GM19238 (cell line): ENCODE data around the gene RAB11FIP3.

ENCODE experiments used
- DNase-seq: peaks from one replicate; pipeline ENCODE4 v3.0.0; 2011; ENCODE audit warnings: low spot score; ENCODE audit not compliant: insufficient read length

Gene RAB11FIP3

DNA sequence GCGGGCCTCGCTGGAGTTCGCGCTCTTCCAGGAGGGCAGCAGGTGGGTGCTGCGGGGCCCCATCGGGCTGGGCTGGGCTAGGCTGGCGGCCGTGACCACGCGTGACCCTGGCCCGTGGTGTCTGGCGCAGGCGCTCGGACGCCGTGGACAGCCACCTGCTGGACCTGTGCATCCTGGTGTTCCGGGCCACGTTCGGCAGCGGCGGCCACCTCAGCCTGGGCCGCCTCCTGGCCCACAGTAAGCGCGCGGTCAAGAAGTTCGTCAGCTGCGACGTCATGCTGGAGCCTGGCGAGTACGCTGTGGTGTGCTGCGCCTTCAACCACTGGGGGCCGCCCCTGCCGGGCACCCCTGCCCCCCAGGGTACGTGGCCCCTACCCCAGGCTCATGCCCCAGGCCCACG, 126.7 kb downstream of the RAB11FIP3 start:
- no peak for DNase-seq

DNA sequence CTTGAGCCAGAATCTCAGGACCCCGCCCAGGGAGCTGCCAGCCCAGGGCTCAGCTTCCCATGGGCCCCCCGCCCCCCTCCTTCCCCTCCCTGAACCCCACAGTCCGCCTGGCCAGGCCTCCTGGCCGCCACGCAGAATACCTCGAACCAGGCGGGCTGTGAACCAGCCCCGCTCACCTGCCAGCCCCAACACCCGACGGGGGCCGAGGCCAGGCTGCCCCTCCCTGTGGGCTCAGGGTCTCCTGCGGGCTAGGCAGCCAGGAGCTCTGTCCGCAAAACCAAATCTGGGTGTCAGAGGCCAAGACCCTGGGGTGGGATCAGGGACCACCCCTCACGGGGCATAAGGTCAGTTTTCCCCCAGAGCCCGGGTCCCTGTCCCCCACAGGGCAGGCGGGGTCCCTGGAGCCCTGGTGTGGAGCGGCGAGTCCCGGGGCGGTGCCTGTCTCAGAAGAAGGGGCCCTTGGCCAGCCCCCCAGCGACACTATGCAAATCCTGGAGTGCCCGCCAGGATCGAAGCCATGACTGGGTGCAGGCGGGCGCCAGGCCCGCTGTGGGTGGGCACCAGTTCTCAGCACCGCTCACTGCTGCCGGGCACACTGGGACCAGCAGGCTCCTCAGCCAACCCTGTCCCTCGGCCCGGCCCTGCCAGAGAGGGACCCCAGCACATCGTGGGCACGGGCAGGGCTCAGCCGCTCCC, 128.3 kb downstream of the RAB11FIP3 start:
- DNase-seq, result no peak

DNA sequence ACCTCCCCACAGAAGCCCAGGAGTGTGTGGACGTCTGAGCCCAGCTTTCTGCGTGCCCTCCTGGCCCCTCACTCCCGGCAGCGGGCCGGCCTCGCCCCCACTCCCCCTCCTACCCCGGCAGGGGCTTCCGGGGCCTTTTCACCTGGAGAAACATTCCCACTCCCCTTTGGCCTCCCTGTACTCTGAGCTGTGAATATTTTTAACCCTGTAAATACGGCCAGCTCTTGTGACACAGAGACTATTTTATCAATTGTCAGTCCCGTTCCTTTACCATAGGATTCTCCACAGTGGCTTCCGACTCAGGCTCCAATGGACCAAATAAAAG, 128.8 kb downstream of the RAB11FIP3 start:
- no peak for DNase-seq

DNA sequence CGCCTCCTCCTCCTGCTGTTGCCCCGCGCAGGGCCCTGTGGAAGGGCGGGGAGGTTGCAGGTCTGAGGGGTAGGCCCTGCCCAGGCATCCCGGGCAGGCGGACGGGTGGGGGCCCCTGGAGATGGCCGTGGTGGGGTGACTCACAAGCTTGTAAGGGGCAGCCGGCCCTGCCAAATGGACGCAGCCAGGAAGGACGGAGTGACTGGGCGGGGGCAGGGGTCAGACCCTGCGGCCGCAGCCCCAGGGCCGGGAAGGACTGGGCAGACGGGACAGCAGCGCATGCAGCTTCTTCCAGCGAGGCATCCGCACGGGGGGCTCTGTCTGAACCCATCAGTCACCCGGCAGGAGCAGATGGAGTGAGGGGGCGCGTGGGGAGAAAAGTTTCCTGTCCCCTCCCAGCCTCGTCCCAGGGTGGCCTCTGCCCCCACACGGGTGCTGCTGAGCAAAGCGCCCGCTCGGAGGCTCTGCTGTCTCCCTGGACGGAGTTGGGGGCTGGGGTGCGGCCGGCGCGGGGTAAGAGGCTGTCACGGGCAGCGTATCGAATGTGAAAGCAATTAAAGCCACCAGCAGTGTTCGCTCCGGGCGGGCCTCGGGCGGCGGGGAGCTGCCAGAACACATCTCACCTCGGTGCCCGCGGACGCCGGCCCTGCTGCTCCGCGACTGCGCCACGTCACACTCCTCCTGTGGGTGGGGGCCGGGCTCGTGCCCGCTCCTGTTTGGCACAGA, 129.4 kb downstream of the RAB11FIP3 start:
- no peak for DNase-seq

DNA sequence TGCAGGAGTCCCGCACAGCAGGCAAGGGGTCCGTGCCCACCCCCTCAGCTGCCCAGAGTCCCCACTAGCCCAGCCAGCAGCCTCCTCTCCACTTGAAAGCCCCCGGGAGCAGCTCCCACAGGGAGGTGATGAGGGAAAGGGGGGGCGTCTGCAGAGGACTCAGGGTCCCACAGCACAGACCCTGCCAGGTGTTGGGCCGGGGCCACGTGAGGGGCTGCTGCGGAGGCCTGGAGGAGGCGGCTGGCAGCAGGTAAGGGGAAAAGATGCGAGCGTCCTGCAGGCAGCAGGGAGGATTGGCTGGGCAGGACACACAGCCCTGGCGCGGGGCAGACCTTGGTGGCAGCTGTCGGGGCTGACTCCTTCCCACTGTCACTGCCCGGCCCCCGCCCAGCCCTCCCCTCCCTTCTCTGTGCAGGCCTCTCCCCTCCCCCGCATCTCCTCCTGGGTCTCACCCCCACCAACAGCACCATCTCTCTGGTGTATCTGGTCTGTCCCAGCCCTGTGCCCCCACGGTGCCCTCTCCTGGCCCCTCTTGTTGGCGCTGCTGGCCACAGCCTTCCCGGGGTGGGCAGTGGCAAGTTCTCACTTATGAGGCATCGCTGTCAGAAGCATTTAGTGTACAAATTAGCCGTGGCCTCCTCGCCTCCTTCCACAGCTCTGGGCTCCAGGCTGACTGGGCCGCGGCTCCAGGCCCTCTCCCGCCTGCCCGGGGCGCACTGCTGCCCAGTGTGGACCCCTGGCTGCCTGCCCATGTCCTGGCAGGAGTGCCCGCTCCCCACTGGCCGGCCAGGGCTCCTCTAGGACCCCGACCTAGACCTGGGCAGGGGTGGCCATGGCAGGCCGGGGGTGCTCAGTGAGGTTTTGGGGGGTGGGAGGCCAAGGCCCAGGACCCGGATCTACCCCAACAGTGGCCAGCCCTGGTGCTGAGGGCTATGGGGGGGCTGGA, 130.4 kb downstream of the RAB11FIP3 start:
- no peak for DNase-seq

DNA sequence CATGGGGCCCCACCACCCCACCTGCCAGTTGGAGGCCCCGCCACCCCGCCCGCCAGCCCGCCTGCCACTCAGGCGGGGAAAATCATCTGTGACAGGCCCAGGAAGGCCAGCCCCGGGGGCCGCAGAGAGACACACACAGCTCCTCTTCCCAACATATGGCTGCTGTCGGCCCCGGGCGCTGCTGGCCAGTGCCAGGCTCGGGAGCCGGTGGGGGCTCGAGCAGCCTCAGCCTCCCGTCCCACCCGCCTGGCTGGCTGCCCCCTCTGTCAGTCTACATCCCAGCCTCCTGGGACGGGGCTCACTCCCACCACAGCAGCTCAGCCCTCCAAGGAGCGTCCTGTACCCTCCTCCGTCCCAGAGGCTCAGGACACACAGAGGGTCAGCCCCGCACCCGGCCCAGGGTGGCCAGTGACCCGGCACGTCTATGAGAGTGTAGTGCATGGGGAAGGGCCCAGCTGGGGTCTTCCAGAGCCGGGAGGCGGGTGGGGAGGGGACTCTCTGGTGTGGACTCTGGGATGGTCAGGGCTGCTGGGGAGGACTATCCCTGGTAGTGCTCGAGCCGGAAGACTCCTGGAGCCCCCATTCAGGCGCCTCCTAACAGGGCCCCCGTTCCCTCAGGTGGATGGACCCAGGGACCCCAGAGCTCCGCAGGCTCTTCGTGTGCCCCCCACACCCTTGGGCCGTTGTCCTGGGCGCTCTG, 131.2 kb downstream of the RAB11FIP3 start:
- DNase-seq, result no peak

DNA sequence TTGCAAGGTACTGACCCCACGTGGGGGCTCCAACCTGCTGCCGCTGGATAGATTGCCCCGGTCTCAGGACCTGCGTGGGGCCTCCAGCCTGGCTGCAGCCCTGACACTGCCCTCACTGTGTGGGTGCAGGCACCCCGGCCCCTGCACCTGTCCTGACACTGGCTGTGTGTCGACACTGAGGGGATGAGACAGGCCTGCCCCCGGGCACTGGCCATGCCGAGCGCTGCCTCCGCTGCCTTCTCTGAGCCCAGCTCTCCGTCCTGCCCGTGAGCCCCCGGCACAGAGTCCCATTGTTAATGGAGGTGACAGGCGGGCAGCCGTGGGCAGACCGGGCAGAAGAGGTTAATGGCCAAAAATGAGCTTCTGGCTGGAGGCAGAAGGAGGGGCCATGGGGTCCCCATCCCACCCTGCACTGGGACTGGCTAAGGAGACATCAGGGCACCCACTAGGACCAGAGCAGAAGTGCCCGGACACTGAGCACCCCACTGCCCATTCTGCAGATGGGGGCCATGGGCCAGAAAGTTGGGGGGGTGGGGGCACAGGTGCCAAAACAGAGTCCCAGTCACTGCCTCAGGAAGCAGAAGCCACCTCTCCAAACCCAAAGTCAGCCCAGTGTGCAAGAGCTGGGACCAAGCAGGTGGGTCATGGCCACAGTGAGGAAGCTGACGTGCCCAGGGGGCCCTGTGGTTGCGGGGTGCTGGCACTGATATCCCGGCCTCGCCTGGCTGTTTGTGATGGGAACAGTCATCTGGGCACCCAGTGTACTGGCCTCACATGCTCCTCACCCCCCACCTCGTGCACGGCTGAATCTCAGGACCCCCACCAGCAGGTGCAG, 132.2 kb downstream of the RAB11FIP3 start:
- DNase-seq, result no peak

DNA sequence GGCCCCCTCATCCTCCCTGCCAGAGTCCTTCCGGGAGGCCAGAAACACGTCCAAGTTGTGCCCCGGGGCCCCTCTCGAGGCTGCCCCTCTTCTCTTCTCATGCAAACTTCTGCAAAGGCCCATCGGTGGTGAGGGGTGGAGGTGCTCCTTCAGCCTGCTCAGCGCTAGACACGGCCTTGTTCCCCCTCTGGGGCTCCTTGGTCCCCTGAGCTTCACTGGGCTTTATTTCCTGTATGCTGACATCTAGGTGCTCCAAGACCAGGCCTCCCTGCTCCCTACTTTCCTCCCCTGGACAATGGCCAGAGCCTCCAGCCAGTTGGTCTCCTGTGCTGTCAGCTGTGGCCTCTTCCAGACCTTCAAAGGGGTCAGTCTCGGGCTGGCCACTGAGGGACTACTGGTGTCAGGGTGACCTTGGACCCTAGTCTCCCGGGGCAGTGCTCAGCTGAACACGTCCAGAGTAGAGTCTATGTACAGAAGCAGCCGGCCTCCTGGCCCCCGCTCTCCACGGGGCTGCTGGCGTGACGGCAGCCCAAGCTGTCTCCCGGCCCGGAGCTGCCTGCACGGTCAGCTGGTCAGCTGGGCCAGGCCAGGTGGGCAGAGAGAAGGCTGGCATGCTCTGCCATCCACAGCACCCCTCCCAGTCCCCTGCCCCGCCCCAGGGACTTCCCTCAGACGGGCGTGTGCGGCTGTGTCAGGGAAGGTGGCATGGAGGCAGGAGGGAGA, 133.0 kb downstream of the RAB11FIP3 start:
- no peak for DNase-seq

DNA sequence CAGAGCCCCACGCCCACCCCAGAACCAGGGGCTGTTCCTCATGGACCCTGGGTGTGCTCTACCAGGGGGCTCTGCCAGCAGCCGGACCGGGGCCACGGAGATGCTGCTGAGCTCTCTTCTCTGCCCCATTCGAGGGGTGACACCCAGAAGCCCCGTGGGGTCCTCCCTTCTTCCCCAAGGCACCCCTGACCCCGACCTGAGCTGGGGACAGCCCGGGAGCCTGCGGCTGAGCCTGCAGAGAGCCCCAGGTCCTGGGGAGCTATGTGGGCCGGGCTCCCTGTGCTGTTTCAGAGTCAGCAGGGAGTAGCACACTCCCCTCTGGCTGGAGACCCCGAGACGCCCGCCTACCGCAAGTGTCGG, 133.6 kb downstream of the RAB11FIP3 start:
- DNase-seq, result no peak

DNA sequence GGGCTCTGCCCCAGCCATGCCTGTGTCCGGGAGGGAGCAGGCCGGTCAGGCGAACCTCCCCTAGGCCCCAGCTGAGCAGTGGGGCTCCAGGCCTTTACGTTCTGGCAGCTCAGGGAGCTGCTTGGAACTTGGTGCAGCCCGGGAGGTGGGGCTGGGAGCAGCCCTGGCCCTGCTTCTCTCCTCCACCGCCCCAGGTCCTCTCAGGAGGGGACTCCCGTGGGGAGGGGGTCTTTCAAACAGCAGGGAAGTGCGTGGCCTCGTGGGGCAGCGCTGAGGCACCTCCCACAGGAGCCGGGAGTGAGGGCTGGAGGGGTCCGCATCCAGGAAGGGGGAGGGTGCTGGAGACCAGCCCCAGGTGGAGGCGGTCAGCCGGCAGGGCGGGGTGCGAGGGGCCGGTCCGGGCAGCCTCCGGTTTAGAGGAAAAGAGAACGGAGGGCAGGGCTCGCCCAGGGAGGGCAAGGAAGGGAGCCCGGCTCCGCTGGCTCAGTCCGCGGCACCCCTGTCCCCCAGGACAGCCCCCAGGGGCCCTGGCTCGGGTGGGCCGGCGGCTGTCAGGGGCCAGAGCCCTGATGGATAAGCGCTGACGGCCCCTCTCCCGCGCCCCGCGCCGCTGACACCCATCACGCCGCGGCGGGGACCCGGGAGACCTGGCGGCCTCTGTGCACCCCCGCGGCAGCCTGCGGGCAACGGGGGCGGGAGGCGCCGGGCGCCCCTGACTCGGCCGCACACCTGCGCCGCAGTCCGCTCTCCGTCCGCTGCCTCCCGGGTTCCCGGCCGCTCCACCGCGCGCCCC, 134.2 kb downstream of the RAB11FIP3 start:
- no peak for DNase-seq

DNA sequence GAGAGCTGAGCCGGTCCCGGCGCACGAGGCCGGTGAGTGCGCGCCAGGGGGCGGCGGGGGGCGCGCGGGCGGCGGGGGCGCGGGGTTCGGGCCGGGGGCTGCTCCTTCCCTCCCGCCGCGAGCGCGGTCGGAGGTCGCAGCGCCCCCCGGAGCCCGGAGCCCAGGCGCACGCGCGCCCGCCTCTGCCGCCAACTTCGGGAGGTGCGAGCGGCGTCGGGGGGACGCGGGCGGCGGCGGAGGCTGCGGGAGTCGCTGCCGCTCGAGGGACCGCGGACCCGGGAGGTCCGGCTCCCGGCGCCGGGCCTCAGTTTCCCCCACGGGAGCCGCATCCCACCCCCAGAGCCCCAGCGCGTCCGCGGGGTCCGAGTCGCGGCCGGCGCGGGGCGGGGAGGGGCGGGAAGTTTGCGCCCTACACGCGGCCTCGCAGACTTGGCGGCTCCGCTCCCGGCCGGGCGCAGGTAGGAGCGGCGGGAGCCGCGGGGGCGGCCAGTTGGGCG, 134.8 kb downstream of the RAB11FIP3 start, which contains the start of gene PRR35:
PRR35 (plus strand) TSS at position 191 of the 497 bp plus-strand sequence. CDS start 2,901 bp downstream, outside the sequence.
- DNase-seq, result no peak

DNA sequence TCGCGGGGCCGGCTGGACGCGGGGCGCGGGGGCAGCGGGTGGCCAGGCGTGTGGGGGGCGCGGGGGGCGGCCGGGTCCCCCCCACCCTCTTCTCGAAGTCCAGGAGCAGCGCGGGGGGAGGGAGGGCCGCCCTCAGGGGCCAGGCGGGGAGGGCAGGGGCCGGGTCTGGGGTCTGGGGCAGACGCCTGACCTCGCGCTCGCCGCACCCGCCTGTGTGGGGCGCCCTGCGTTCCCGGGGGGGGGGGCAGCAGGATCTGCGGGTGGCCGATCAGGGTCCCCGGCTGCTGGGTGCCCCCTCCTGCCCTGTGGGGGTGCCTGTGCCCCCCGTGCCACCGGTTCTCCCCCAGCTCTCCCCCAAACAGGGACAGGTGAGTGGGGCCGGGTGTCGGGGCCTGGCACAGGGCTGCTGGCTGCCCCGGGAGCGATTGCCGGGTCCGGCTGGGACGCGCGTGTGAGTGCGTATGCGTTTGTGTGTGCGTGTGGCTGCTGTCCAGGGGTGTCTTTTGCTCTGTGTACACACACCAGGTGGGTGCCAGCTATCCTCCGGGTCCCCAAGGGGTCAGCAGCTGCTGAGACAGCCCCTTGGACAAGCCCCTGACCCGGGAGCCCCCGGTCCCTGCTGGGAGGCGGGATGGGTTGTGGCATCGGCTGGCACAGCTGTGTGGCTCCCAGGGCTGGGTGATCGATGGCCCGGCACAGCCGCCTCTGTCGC, 135.4 kb downstream of the RAB11FIP3 start:
- DNase-seq, result no peak

DNA sequence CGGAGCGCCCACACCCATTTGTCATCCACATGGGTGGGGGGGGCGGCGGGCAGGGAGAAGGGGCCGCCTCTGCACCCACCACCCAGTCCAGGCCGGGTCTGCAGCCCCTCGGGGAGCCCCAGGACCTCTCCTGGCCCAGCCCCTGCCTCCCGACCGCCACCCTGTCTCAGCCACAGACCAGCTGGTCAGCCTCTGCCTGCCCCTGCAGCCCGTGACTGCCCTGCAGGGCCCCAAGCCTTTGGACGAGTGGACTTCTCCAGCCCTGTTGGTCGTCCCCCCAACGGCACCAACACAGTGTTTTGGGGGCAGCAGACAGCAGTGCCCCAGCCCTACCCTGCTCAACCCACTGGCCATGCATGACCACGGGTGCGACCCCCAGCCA, 136.0 kb downstream of the RAB11FIP3 start:
- no peak for DNase-seq

DNA sequence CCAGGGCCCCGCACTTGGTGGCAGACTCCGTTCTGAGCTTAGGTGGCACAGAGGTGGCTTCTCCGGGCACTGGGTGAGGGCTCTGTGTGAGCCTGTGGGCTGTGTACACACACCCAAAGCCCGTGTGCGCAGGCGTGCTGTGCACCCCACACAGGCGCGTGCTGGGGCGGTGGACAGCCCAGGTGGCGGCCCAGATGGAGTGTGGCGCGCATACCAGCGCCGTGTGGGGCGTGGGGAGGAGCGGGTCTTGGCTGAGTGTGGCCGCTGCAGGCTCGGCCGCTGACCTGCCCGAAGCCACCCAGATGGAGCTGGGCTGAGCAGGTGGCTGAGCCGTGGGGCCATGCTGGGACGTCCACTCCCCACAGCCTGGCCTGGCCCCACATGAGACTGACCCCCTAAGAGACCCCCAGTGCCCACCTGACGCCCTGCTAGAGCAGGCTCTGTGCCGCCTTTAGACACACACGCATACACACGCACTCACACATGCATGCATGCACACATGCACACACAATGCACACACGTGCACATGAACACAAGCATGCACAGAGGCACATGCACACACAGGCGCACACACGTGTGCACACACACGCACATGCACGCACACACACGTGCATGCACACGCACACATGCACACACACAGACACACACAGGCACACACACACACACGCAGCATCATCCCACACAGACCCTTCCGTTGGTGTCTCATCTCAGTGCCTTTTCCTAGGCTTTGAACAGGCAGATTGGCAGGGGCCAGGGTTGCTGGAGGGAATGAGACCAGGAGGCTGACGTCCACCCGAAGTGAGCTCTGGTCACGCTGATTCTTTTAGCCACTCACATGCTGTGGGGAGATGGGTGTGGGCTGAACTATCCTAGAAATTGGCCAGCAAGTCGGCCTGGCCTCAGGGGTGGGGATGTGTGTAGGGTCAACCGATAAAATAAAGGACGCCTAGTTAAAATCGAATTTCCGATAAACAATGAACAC, 136.8 kb downstream of the RAB11FIP3 start:
- no peak for DNase-seq

DNA sequence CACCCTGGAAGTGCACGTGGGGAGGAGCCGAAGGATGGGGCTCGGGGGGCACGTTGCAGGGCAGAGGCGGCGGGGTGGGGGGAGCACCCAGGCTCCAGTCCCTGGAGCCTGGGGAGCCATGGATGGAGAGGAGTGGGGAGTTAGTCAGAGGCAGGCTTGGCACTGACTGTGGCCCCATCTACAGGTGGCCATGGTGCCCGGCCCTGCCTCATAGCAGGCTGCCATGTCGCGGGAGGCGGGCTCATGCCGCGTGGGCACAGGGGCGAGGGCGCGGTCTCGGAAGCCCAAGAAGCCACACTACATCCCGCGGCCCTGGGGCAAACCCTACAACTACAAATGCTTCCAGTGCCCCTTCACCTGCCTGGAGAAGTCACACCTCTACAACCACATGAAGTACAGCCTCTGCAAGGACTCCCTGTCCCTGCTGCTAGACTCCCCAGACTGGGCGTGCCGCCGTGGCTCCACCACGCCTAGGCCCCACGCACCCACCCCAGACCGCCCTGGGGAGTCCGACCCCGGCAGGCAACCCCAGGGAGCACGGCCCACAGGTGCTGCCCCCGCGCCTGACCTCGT, 137.7 kb downstream of the RAB11FIP3 start:
- no peak for DNase-seq

DNA sequence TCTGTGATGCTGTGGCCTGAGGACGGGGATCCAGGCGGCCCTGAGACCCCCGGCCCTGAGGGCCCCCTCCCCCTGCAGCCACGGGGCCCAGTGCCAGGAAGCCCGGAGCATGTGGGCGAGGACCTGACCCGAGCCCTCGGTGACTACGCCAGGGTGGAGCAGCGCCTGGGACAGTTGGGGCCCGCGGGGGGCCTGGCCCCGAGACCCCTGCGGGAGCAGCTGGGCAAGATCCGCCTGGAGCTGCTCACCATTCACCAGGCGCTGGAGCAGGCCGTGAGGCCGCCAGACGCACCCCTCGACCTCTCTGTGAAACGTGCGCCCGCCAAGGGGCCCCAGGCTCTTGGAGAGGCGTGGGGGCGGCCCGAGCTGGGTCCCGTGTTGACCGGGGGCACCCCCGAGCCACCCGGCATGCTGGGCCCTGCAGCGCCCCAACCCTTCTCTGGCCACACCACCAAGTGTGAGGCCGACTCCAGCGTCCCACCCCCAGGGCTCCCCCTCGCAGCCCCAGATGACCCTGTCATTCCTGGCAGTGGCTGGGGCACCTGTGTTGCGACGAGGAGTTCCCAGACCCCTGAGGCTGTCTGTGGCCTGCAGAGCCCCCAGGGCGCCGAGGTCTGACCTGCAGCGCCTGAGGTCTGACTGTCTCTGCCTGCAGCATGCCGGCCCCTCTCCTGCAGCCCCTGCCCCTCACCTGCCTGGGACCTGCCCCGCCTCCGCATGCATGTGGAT, 139.4 kb downstream of the RAB11FIP3 start:
- no peak for DNase-seq
